A549 (cell line): Measurements from ENCODE around the gene NCOA3. TPM values are rescaled to one million over a fixed set of nuclear protein-coding genes. Genes with fewer than 3 reads are reported as not detected.

Experiments used
- ATAC-seq, 2 experiments: fragments of 200-7000 bp in 1 of 2; fragments of >200 bp in 1 of 2; cut with Nextera tagmentation in 1 of 2; cut with Tn5 transposase in 1 of 2; 3 replicates each; pipeline versions ENCODE4 v1.8.0 to v1.9.1; 2018 to 2020; ENCODE audit warnings: mild to moderate bottlenecking in 1 of 2, moderate library complexity in 1 of 2
- CTCF ChIA-PET: fragments of 300-600 bp; sonication (Branson Sonifier 250); formaldehyde crosslinking; extraction: SDS; loops from one replicate; lab custom pipeline; 2021; ENCODE audit warnings: antibody characterized with exemption, inconsistent platforms; lab: Yijun Ruan, JAX
- POLR2A ChIA-PET: fragments of 350-600 bp; formaldehyde crosslinking; extraction: SDS; loops from one replicate; lab custom pipeline; 2021; ENCODE audit warnings: antibody characterized with exemption, inconsistent platforms; lab: Yijun Ruan, JAX
- DNase-seq, 2 experiments: peaks; one replicate each; pipeline versions ENCODE4 v3.0.0 to v3.0.0-alpha.2; 2011 to 2016; ENCODE audit warnings: low read depth in 1 of 2, low spot score in 1 of 2
- FAIRE-seq: peaks from 2 replicates; lab custom pipeline; 2011; peaks lifted over from hg19 to GRCh38; lab: Jason Lieb, UNC
- H3K27ac ChIP-seq, 2 experiments: fragments of >200 bp; sonication (Bioruptor Twin); formaldehyde crosslinking; 3 replicates each; pipeline ENCODE4 v1.5.1; 2016 to 2017
- H3K4me1 ChIP-seq: fragments of >200 bp; sonication (Bioruptor Twin); formaldehyde crosslinking; 3 replicates; pipeline ENCODE4 v1.6.1; 2016
- H3K4me2 ChIP-seq: fragments of >200 bp; sonication (Bioruptor Twin); formaldehyde crosslinking; 3 replicates; pipeline ENCODE4 v1.6.1; 2016
- H3K4me3 ChIP-seq: fragments of >200 bp; sonication (Bioruptor Twin); formaldehyde crosslinking; 3 replicates; pipeline ENCODE4 v1.5.1; 2016
- H3K9me3 ChIP-seq: fragments of >200 bp; sonication (Bioruptor Twin); formaldehyde crosslinking; 3 replicates; pipeline ENCODE4 v1.6.1; 2016
- CEBPB ChIP-seq, 2 experiments: fragments of >200 bp in 1 of 2; sonication (Bioruptor Twin) in 1 of 2; formaldehyde crosslinking in 1 of 2; IDR thresholded peaks; 2 replicates each; pipeline ENCODE4 v1.6.1; 2012 to 2016
- CHD2 ChIP-seq: fragments of 150-350 bp; IDR thresholded peaks from 2 replicates; pipeline ENCODE4 v1.6.1; 2014; ENCODE audit warnings: low read length; ENCODE audit not compliant: partially characterized antibody
- CHD4 ChIP-seq: fragments of 200-600 bp; sonication (generic); IDR thresholded peaks from 2 replicates; pipeline ENCODE4 v1.6.1; 2016; ENCODE audit warnings: antibody characterized with exemption, mild to moderate bottlenecking, borderline replicate concordance
- ESRRA ChIP-seq: fragments of 150-350 bp; IDR thresholded peaks from 2 replicates; pipeline ENCODE4 v1.6.1; 2014; ENCODE audit warnings: mild to moderate bottlenecking, low read length, borderline replicate concordance
- FOSB ChIP-seq: fragments of 250-450 bp; sonication (Bioruptor Pico); IDR thresholded peaks from 2 replicates; pipeline ENCODE4 v1.5.0; 2020; ENCODE audit warnings: mild to moderate bottlenecking, moderate library complexity
- FOSL2 ChIP-seq, 2 experiments: fragments of 450-650 bp in 1 of 2; fragments of >200 bp in 1 of 2; sonication (Bioruptor Twin) in 1 of 2; formaldehyde crosslinking; IDR thresholded peaks; 2 replicates each; pipeline versions ENCODE4 v1.5.0 to v1.6.1; 2016 to 2020; ENCODE audit warnings: mild to moderate bottlenecking in 1 of 2, moderate library complexity in 1 of 2
- HDAC2 ChIP-seq: fragments of 200-600 bp; sonication (generic); IDR thresholded peaks from 2 replicates; pipeline ENCODE4 v1.6.1; 2016
- HOXA7 ChIP-seq: fragments of 250-450 bp; sonication (Bioruptor Pico); IDR thresholded peaks from 2 replicates; pipeline ENCODE4 v1.5.0; 2020; ENCODE audit warnings: mild to moderate bottlenecking, moderate library complexity
- HOXB5 ChIP-seq: fragments of 250-450 bp; sonication (Bioruptor Pico); IDR thresholded peaks from 2 replicates; pipeline ENCODE4 v1.5.0; 2020; ENCODE audit warnings: mild to moderate bottlenecking, moderate library complexity
- KDM5A ChIP-seq: fragments of 200-600 bp; sonication (generic); IDR thresholded peaks from 2 replicates; pipeline ENCODE4 v1.6.1; 2016; ENCODE audit warnings: antibody characterized with exemption, mild to moderate bottlenecking
- MAFK ChIP-seq: fragments of 450-650 bp; IDR thresholded peaks from 2 replicates; pipeline ENCODE4 v1.6.1; 2014; ENCODE audit not compliant: partially characterized antibody
- NFE2L2 ChIP-seq: fragments of 150-350 bp; conservative IDR thresholded peaks from 2 replicates; pipeline ENCODE4 v1.6.1; 2014; ENCODE audit warnings: low read length
- NPAS2 ChIP-seq: fragments of 250-450 bp; sonication (Bioruptor Pico); IDR thresholded peaks from 2 replicates; pipeline ENCODE4 v1.8.0; 2022; ENCODE audit warnings: mild to moderate bottlenecking, moderate library complexity, borderline replicate concordance
- POLR2AphosphoS2 ChIP-seq: conservative IDR thresholded peaks from 2 replicates; pipeline ENCODE4 v1.6.1; 2012; ENCODE audit warnings: low read length, improper control_type of control experiment, inconsistent platforms
- RAD21 ChIP-seq, 2 experiments: fragments of >200 bp in 1 of 2; sonication (Bioruptor Twin) in 1 of 2; formaldehyde crosslinking in 1 of 2; IDR thresholded peaks in 1 of 2; conservative IDR thresholded peaks in 1 of 2; 2 replicates in 1 of 2; 3 replicates in 1 of 2; pipeline ENCODE4 v1.6.1; 2012 to 2018; ENCODE audit warnings: inconsistent platforms in 1 of 2
- RARB ChIP-seq: fragments of 250-450 bp; sonication (Bioruptor Pico); IDR thresholded peaks from 2 replicates; pipeline ENCODE4 v1.8.0; 2021; ENCODE audit warnings: mild to moderate bottlenecking, moderate library complexity
- RCOR1 ChIP-seq: fragments of 150-350 bp; IDR thresholded peaks from 2 replicates; pipeline ENCODE4 v1.6.1; 2014; ENCODE audit warnings: antibody characterized with exemption, low read length, low read depth
- RFX5 ChIP-seq: fragments of 450-650 bp; IDR thresholded peaks from 2 replicates; pipeline ENCODE4 v1.7.1; 2014; ENCODE audit warnings: antibody characterized with exemption, mild to moderate bottlenecking, moderate library complexity
- SREBF2 ChIP-seq: fragments of 450-650 bp; IDR thresholded peaks from 2 replicates; pipeline ENCODE4 v1.6.1; 2014; ENCODE audit warnings: mild to moderate bottlenecking, moderate library complexity
- ZC3H11A ChIP-seq: fragments of 450-650 bp; IDR thresholded peaks from 2 replicates; pipeline ENCODE4 v1.6.1; 2014; ENCODE audit warnings: antibody characterized with exemption, mild to moderate bottlenecking
- ZNF302 ChIP-seq: fragments of 250-450 bp; sonication (Bioruptor Pico); IDR thresholded peaks from 2 replicates; pipeline ENCODE4 v1.9.0; 2021; ENCODE audit warnings: inconsistent platforms, mild to moderate bottlenecking, moderate library complexity
- WGBS: methylation state at CpG from one replicate; pipeline ENCODE4 v1.1.6; 2017; ENCODE audit errors: missing lambda C conversion rate; 5-methylcytosine and 5-hydroxymethylcytosine counted together
- polyA plus RNA-seq, 4 experiments: library from polyadenylated mRNA; depleted of rRNA in 3 of 4; stranded (reverse); fragments of >200 nt; fragmentation: RNase III in 1 of 4; extraction: RNeasy Plus Mini Kit Qiagen cat#74134 plus additional on column Dnase treatment in 1 of 4; gene quantifications; 2 replicates in 3 of 4; 3 replicates in 1 of 4; pipeline ENCODE4 v1.2.3, GENCODE V29; 2011 to 2017
- TF ChIP-seq, protein P1 (sequence below): IDR thresholded peaks from 2 replicates; pipeline ENCODE4 v1.6.1; 2012
- TF ChIP-seq, protein P2 (sequence below): IDR thresholded peaks from 2 replicates; pipeline ENCODE4 v1.6.1; 2012
- TF ChIP-seq, protein P3 (sequence below): fragments of >200 bp; sonication (Bioruptor Twin); formaldehyde crosslinking; IDR thresholded peaks from 3 replicates; pipeline ENCODE4 v1.5.1; 2016

The NCOA3 gene
- polyA plus RNA-seq, 2 of the 4 experiments (the other 2 are of a cell fraction) = 42.9 to 136 TPM

DNA sequence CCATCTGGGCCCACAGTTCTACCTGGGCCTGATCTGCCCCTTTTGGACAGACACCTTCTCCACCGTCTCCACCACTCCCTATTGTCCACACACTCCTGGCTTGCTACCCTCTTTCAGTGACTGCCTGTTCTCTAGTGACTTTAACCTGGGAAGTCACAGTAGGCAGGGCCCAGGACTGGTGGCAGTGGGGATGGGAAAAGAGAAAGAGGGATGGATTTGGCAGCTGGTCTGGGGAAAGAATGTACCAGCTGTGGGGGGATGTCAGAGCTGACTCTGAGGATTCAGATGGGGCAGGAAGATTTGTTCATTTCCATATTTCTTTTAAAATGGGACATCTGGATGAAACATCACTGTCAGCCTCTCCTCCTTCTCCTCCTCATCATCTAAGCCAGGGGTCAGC is 198.1 kb downstream of the NCOA3 start:
- Histone ChIP-seq H3K27ac (no peak overlapping the region), H3K4me1 (0 out of 3 replicates have a peak, but pooled peaks cover under 1% of the 10 kb centered on the region), H3K4me3 (no peak overlapping the region), H3K9me3 (no peaks in the 10 kb centered on the region), H3K4me2 (no peak overlapping the region)
- WGBS = 46% methylated on average over 1 of the region's 1 CpG
- ChIA-PET CTCF (interaction anchor here (1.0 kb wide), 1 partner anchor 921 kb away, joined by 3 read pairs; no protein-coding TSS in a partner anchor), POLR2A (no interaction called here)
- no peak for ATAC-seq
- TF ChIP-seq HOXA7 (no peak), FOSL2 (IDR thresholded peaks at IDR 0.05) (no peak), FOSL2 (CRISPR knock-in tag; IDR thresholded peaks at IDR 0.05) (no peak)
- DNase-seq = no peak
- FAIRE-seq = no peak

DNA sequence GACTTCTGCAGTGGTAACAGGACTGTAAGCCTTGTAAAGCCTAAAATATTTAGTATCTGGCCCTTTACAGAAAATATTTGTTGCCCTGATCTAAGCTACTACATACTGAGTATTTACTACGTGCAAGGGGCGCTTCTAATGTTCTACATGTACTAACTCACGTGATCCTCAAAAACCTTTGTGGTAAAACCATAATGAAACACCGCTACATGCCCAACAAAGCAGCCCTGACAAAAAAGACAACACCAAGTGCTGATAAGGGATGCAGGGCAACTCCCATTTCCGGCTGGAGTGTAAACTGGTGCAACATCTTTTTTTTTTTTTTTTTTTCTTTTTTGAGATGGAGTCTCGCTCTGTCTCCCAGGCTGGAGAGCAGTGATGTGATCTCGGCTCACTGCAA is 198.6 kb downstream of the NCOA3 start:
- DNase-seq (no peak), FAIRE-seq (no peak), ATAC-seq (no peak)
- H3K9me3 ChIP-seq = no peaks in the 10 kb centered on the region
- 64% methylated on average over 5 of the region's 7 CpGs for WGBS
- ChIA-PET CTCF (interaction anchor here (1.0 kb wide), 1 partner anchor 921 kb away, joined by 3 read pairs; no protein-coding TSS in a partner anchor), POLR2A (no interaction called here)
- H3K4me2 ChIP-seq = no peak overlapping the region
- TF ChIP-seq ZNF302 (CRISPR knock-in tag) (no peak), MAFK (no peak), HDAC2 (no peak), NFE2L2 (no peak), RARB (CRISPR knock-in tag) (no peak)
- TF ChIP-seq, protein P1, sequence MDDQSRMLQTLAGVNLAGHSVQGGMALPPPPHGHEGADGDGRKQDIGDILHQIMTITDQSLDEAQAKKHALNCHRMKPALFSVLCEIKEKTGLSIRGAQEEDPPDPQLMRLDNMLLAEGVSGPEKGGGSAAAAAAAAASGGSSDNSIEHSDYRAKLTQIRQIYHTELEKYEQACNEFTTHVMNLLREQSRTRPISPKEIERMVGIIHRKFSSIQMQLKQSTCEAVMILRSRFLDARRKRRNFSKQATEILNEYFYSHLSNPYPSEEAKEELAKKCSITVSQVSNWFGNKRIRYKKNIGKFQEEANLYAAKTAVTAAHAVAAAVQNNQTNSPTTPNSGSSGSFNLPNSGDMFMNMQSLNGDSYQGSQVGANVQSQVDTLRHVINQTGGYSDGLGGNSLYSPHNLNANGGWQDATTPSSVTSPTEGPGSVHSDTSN = no peak
- TF ChIP-seq, protein P2, sequence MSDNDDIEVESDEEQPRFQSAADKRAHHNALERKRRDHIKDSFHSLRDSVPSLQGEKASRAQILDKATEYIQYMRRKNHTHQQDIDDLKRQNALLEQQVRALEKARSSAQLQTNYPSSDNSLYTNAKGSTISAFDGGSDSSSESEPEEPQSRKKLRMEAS = no peak
- TF ChIP-seq, all 56 proteins: peak for 0
- Histone ChIP-seq H3K4me3 (no peak overlapping the region), H3K27ac (no peak overlapping the region), H3K4me1 (0 out of 3 replicates have a peak, but pooled peaks cover 6% of the 10 kb centered on the region)

DNA sequence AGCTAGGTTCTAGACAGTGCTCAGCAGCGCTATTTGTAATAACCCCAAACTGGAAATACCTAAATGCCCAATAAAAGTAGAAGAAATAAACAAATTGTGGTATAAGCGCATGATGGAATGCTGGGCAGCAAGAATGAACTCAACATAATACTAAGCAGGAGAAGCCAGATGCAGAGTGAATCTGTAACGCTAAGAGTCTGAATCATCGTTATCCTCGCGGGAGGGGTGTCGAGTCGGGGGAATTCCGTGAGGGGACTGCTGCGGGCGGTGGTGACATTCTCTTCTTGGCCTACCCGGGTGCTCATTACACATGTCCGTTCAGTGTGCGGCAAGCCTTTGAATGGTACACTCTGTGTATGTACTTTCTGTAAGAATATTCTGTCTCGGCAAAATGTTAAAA is 199.9 kb downstream of the NCOA3 start:
- no peak overlapping the region for H3K4me3 ChIP-seq
- no peak overlapping the region for H3K27ac ChIP-seq
- no peak for DNase-seq
- 0 out of 3 replicates have a peak, but pooled peaks cover 6% of the 10 kb centered on the region for H3K4me1 ChIP-seq
- POLR2A ChIA-PET = no interaction called here
- no peak for FAIRE-seq
- ATAC-seq = no peak
- CTCF ChIA-PET = interaction anchor here (1.4 kb wide), 1 partner anchor 23 kb away, joined by 3 read pairs; no protein-coding TSS in a partner anchor
- TF ChIP-seq RFX5 = no peak
- no peak for TF ChIP-seq POLR2AphosphoS2
- TF ChIP-seq ESRRA = no peak
- H3K4me2 ChIP-seq = no peak overlapping the region
- H3K9me3 ChIP-seq = no peaks in the 10 kb centered on the region
- 72% methylated on average over 15 of the region's 15 CpGs for WGBS

DNA sequence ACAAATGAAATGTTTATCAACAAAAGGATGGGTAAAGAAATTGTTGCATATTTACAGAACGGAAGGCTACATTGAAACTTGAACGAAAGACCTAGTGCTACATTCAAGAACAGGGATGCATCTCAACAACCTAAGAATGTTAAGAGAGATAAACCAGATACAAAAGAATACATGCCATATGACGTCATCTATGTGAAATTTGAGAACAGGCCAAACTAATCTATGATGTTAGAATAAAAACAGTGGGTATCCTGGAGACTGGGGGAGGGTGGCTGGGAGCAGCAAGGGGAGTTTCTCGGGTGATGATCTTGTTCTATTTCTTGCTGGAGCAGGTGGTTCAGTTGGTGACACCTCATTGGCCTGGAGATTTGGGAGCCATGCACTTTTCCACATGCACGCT is 202.1 kb downstream of the NCOA3 start:
- POLR2A ChIA-PET = no interaction called here
- no peak for FAIRE-seq
- no peak for DNase-seq

More for the DNA sequence above, 202.1 kb downstream of the NCOA3 start:
- CTCF ChIA-PET = interaction anchor here (1.0 to 1.7 kb wide), 5 partner anchors 11 to 34 kb away, joined by 3 to 9 read pairs (median 4); no protein-coding TSS in a partner anchor
- Histone ChIP-seq H3K4me3 (no peak overlapping the region), H3K9me3 (no peaks in the 10 kb centered on the region), H3K4me1 (0 out of 3 replicates have a peak, but pooled peaks cover 6% of the 10 kb centered on the region), H3K27ac (no peak overlapping the region), H3K4me2 (no peak overlapping the region)
- WGBS = 74% methylated on average over 5 of the region's 5 CpGs
- no peak for ATAC-seq
- no peak for TF ChIP-seq ZC3H11A
- no peak for TF ChIP-seq ESRRA
- TF ChIP-seq, protein P1 = no peak
- TF ChIP-seq, protein P3, sequence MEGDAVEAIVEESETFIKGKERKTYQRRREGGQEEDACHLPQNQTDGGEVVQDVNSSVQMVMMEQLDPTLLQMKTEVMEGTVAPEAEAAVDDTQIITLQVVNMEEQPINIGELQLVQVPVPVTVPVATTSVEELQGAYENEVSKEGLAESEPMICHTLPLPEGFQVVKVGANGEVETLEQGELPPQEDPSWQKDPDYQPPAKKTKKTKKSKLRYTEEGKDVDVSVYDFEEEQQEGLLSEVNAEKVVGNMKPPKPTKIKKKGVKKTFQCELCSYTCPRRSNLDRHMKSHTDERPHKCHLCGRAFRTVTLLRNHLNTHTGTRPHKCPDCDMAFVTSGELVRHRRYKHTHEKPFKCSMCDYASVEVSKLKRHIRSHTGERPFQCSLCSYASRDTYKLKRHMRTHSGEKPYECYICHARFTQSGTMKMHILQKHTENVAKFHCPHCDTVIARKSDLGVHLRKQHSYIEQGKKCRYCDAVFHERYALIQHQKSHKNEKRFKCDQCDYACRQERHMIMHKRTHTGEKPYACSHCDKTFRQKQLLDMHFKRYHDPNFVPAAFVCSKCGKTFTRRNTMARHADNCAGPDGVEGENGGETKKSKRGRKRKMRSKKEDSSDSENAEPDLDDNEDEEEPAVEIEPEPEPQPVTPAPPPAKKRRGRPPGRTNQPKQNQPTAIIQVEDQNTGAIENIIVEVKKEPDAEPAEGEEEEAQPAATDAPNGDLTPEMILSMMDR = no peak
- no peak for TF ChIP-seq HOXA7
- no peak for TF ChIP-seq CEBPB (IDR thresholded peaks at IDR 0.05)
- TF ChIP-seq HOXB5 (CRISPR knock-in tag) = no peak
- TF ChIP-seq KDM5A = no peak
- no peak for TF ChIP-seq FOSB (CRISPR knock-in tag)
- no peak for TF ChIP-seq CHD2
- no peak for TF ChIP-seq RCOR1
- TF ChIP-seq RAD21 (conservative IDR thresholded peaks at IDR 0.05 in 1 of 2, IDR thresholded peaks at IDR 0.05 in 1 of 2) = no peak
- no peak for TF ChIP-seq SREBF2
- TF ChIP-seq CHD4 = no peak
- no peak for TF ChIP-seq MAFK
- TF ChIP-seq HDAC2 = no peak
- TF ChIP-seq NPAS2 (CRISPR knock-in tag) = no peak
- no peak for TF ChIP-seq ZNF302 (CRISPR knock-in tag)
- no peak for TF ChIP-seq FOSL2 (IDR thresholded peaks at IDR 0.05)
- TF ChIP-seq FOSL2 (CRISPR knock-in tag; IDR thresholded peaks at IDR 0.05) = no peak
